ENCODE measurements around the gene MS4A4E. TPM values are rescaled to one million over a fixed set of nuclear protein-coding genes. Genes with fewer than 3 reads are reported as not detected.

Gene MS4A4E
- total RNA-seq, 2 experiments from 2014 or later: not detected

DNA sequence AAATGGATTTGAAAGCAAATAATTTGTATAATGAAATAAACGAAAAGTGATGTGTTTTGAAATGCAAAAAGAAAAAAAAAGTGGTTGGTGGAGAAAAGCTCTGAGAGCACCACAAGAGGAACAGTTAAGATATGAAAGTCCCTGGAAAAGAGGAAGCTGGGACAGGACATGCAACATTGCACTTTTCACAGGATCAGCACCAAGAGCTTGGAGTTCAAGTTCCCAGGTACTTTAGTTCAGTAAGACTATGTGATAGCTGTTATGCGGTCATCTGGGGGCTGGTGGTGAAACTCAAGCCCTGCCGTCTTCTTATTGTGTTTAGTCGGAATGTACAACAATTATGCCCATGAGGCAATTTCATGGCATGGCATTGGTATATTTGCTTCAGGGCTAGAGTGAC is 20.5 kb upstream of the MS4A4E start:
- no peak overlapping the region for H3K4me3 ChIP-seq (ENCODE audit: low read depth, low read length, poor library complexity, severe bottlenecking)
- intact Hi-C loops (cut with micrococcal nuclease; ENCODE audit: unreplicated experiment): no loop called here
- DNase-seq (ENCODE audit: low spot score): no peak
- no peaks in the 10 kb centered on the region for H3K9me3 ChIP-seq (ENCODE audit: low read length)
- H3K79me2 ChIP-seq (ENCODE audit: insufficient read depth, low read depth, low read length): no peaks in the 10 kb centered on the region
- TF ChIP-seq EZH2phosphoT487 (IDR thresholded peaks at IDR 0.05; ENCODE audit: borderline replicate concordance, low read depth, low read length): no peak
- TF ChIP-seq, protein P1, sequence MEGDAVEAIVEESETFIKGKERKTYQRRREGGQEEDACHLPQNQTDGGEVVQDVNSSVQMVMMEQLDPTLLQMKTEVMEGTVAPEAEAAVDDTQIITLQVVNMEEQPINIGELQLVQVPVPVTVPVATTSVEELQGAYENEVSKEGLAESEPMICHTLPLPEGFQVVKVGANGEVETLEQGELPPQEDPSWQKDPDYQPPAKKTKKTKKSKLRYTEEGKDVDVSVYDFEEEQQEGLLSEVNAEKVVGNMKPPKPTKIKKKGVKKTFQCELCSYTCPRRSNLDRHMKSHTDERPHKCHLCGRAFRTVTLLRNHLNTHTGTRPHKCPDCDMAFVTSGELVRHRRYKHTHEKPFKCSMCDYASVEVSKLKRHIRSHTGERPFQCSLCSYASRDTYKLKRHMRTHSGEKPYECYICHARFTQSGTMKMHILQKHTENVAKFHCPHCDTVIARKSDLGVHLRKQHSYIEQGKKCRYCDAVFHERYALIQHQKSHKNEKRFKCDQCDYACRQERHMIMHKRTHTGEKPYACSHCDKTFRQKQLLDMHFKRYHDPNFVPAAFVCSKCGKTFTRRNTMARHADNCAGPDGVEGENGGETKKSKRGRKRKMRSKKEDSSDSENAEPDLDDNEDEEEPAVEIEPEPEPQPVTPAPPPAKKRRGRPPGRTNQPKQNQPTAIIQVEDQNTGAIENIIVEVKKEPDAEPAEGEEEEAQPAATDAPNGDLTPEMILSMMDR (conservative IDR thresholded peaks at IDR 0.05; ENCODE audit: low read length): no peak
- H3K27ac ChIP-seq (ENCODE audit: low read depth, low read length, poor library complexity, severe bottlenecking): no peak overlapping the region
- CTCF ChIA-PET (ENCODE audit: unreplicated experiment): no interaction called here
- POLR2A ChIA-PET: no interaction called here
- H3K9me2 ChIP-seq (ENCODE audit: insufficient read depth, low read length): no peaks in the 10 kb centered on the region
- no peak overlapping the region for H3K4me2 ChIP-seq (ENCODE audit: low read length)
- no peaks in the 10 kb centered on the region for H3K36me3 ChIP-seq (ENCODE audit: insufficient read depth, low read length)
- H4K20me1 ChIP-seq (ENCODE audit: insufficient read depth, low read length): no peaks in the 10 kb centered on the region
- no peak overlapping the region for H2AFZ ChIP-seq (ENCODE audit: low read length)
- BruUV-seq (replicated peaks): no TSS peak
- H3K4me1 ChIP-seq (ENCODE audit: insufficient read depth, low read length, poor library complexity, severe bottlenecking): no peaks in the 10 kb centered on the region

DNA sequence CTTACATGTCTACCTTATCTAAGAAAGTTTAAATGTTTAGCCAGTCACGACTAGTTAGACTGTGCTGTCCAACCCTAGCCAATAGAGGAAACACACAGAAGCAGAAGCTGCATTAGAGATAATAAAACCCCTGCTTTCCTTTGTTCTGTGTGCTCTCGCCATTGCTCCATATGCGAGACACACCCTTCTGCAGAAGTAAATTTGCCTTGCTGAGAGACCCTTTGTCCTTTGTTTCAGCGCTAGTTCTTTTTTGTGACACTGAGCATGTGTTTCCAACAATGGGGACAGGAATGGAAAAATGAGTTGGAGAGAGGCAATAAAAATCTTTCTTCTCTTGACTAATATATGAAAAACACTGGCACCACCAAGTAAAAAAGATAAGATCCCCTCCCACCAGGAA is 18.1 kb upstream of the MS4A4E start:
- POLR2A ChIA-PET: no interaction called here
- H4K20me1 ChIP-seq (ENCODE audit: insufficient read depth, low read length): no peaks in the 10 kb centered on the region

DNA sequence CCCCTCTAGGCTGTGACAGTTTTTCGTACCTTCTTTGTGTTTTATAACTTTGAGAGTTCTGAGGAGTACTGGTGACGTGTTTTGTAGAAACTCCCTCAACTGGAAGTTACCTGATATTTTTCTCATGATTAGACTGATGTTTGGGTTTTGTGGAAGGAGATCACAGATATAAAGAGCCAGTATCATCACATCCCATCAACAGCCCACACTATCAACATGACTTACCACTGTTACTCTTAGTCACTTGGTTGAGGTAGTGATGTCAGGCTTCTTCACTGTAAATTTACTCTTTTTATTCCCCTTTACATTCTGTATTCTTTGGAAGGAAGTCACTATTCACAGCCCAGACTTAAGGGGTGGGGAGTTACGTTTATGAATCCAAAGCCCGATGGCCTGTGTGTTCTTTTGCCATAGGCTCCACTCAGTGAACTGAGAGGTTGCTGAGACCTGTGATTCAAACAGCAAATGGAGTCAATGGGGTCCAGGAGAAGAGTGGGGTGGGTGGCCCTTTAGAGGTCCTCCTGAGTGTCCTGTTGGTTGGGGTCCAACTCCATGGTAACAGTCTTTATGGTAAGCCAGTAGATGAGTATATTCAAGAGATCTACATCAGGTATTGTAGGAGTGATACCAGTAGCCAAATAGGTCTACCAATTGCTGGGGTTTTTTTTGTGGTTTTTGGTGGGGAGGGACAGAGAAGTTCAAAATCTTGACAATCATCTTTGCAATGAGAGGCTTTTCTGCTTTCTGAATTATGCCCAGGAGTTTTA is 15.2 kb upstream of the MS4A4E start:
- Histone ChIP-seq H3K36me3 (ENCODE audit: insufficient read depth, low read length) (no peaks in the 10 kb centered on the region), H3K4me2 (ENCODE audit: low read length) (no peak overlapping the region), H3K27ac (ENCODE audit: low read depth, low read length, poor library complexity, severe bottlenecking) (no peak overlapping the region), H3K9me2 (ENCODE audit: insufficient read depth, low read length) (no peaks in the 10 kb centered on the region), H3K9me3 (ENCODE audit: low read length) (no peaks in the 10 kb centered on the region; the same call in 1 of the 2 replicates), H4K20me1 (ENCODE audit: insufficient read depth, low read length) (no peaks in the 10 kb centered on the region), H3K4me1 (ENCODE audit: insufficient read depth, low read length, poor library complexity, severe bottlenecking) (no peaks in the 10 kb centered on the region), H3K79me2 (ENCODE audit: insufficient read depth, low read depth, low read length) (no peaks in the 10 kb centered on the region), H2AFZ (ENCODE audit: low read length) (no peak overlapping the region), H3K4me3 (ENCODE audit: low read depth, low read length, poor library complexity, severe bottlenecking) (no peak overlapping the region)
- ChIA-PET POLR2A (no interaction called here), CTCF (ENCODE audit: unreplicated experiment) (no interaction called here)
- no TSS peak for BruUV-seq (replicated peaks)
- TF ChIP-seq EZH2phosphoT487 (IDR thresholded peaks at IDR 0.05; ENCODE audit: borderline replicate concordance, low read depth, low read length): no peak
- TF ChIP-seq, protein P1 (conservative IDR thresholded peaks at IDR 0.05; ENCODE audit: low read length): no peak
- no peak for DNase-seq (ENCODE audit: low spot score)
- intact Hi-C loops (cut with micrococcal nuclease; ENCODE audit: unreplicated experiment): no loop called here

More for the DNA sequence above, 18.1 kb upstream of the MS4A4E start:
- H3K9me3 ChIP-seq (ENCODE audit: low read length): no peaks in the 10 kb centered on the region
- intact Hi-C loops (cut with micrococcal nuclease; ENCODE audit: unreplicated experiment): no loop called here
- H3K4me2 ChIP-seq (ENCODE audit: low read length): no peak overlapping the region
- H3K79me2 ChIP-seq (ENCODE audit: insufficient read depth, low read depth, low read length): no peaks in the 10 kb centered on the region
- no peak overlapping the region for H3K27ac ChIP-seq (ENCODE audit: low read depth, low read length, poor library complexity, severe bottlenecking)
- no peak overlapping the region for H2AFZ ChIP-seq (ENCODE audit: low read length)
- H3K36me3 ChIP-seq (ENCODE audit: insufficient read depth, low read length): no peaks in the 10 kb centered on the region
- CTCF ChIA-PET (ENCODE audit: unreplicated experiment): no interaction called here
- H3K9me2 ChIP-seq (ENCODE audit: insufficient read depth, low read length): no peaks in the 10 kb centered on the region
- DNase-seq (ENCODE audit: low spot score): no peak
- BruUV-seq (replicated peaks): no TSS peak
- no peaks in the 10 kb centered on the region for H3K4me1 ChIP-seq (ENCODE audit: insufficient read depth, low read length, poor library complexity, severe bottlenecking)
- TF ChIP-seq, protein P1 (conservative IDR thresholded peaks at IDR 0.05; ENCODE audit: low read length): no peak
- no peak for TF ChIP-seq EZH2phosphoT487 (IDR thresholded peaks at IDR 0.05; ENCODE audit: borderline replicate concordance, low read depth, low read length)
- no peak overlapping the region for H3K4me3 ChIP-seq (ENCODE audit: low read depth, low read length, poor library complexity, severe bottlenecking)

All from OCI-LY7 (cell line).